Measurements from ENCODE around the gene ASH1L.
"Not testable (repeated sequence)": the region's sequence is repeated elsewhere in the genome, so short reads cannot be mapped to it uniquely, and the experiment has no call there.

Gene ASH1L

DNA sequence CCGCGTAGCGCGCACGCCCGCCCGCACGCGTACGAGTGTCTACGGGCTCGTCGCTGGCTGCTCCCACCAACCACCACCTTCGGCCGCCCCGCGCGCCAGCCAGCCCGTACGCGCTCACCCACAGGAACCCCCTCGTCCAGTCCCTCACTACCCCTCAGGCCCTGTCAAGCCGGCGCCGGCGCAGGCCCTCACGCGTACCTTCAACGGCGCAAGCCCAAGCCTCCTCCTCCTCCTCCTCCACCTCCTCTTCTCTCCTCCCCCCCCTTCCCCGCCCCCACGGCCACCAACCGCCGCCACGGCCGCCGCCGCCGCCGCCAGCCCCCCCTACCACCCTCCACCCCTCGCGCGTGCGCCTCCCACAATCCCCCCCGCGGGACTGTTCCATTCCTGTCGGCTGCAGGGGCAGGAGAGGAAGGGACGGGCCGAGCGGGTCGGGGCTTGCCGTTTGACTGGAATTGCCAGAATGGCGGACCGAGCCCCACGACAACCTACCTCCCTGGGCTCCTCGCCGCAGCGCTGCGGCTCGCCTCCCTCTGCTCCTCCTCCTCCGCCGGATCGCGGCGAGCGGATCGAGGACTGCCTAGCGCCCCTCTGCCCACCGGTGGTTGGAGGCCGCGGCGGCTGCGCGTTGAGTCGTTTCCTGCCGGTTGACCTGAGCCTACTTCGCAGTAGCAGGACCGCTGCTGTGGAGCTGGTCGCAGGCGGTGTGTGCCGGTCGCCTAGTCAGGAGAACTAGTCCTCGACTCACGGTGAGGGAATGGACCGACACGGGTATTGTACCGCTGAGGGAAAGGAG is at the start of gene ASH1L:
Gene ASH1L (minus strand): TSS at position 223 of the 796 bp plus-strand sequence. CDS start 41,284 bp downstream, outside the sequence.
- DNase-seq, result peak; percentile 88 to 93 (median 92)

DNA sequence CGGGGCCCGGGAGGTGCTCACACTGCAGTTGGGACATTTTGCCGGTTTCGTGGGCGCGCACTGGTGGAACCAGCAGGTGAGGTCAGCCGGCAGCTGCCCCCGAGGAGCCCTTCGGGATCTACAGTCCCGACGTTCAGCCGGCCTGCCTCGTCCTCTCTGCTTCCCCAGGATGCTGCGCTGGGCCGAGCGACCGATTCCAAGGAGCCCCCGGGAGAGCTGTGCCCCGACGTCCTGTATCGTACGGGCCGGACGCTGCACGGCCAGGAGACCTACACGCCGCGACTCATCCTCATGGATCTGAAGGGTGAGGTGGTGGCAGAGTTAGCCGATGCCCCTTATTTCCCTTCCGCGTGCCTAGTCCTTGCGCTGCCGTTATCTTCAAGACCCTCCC is 47.6 kb upstream of the ASH1L start:
- DNase-seq, result not testable (repeated sequence)

- DNase-seq, result peak; percentile 74 to 96 (median 88)
Observed at GRCh38 chr1:155609515-155610256, 47.1 kb upstream of the ASH1L start, which contains the start of gene MSTO1. Gene MSTO1, plus strand, starts transcription at chr1:155610218. Its CDS starts 31 bp downstream, at chr1:155610249.

GRCh38 chr1:155608888-155609225 is 46.3 kb upstream of the ASH1L start:
- DNase-seq, result no peak

GRCh38 chr1:155607708-155608107 is 45.1 kb upstream of the ASH1L start:
- DNase-seq, result no peak

DNA sequence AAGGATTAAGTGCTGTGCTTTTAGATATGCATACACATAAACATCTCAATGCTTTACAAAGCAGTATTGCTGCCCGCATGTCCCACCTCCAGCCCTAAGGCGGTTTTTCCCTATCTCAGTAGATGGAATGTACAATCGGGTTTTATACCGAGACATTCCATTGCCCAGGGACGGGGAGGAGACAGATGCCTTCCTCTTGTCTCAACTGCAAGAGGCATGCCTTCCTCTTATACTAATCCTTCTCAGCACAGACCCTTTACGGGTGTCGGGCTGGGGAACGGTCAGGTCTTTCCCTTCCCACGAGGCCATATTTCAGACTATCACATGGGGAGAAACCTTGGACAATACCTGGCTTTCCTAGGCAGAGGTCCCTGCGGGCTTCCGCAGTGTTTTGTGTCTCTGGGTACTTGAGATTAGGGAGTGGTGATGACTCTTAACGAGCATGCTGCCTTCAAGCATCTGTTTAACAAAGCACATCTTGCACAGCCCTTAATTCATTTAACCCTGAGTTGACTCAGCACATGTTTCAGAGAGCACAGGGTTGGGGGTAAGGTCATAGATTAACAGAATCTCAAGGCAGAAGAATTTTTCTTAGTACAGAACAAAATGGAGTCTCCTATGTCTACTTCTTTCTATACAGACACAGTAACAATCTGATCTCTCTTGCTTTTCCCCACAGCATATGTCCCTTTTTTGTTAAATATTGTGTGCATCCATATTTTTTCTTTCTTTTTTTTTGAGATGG is 37.4 kb upstream of the ASH1L start:
- not testable (repeated sequence) for DNase-seq

DNA sequence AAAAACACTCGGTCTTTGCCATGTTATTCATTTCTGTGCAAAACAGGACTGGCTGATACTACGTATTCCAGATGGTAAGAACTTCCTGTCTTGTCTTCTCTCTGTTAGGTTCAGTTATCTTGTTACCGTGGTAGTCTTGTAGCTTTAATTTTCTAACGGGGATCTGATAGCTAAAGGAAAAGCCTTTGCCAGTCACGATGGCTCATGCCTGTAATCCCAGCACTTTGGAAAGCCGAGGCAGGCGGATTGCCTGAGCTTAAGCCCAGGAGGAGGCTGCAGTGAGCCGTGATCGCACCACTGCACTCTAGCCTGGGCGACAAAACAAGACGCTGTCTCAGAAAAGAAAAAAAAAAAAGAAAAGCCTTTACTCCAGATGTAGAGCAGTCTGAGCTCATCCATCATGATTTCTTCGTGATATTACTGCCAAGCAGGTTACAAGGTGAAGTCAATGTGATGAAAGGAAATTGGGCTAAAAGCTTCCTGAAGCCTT is 36.3 kb upstream of the ASH1L start:
- peak in 2 of 4 experiments; percentile 3 for DNase-seq

GRCh38 chr1:155596864-155597263 is 34.3 kb upstream of the ASH1L start:
- DNase-seq, result no peak

GRCh38 chr1:155595877-155596474 is 33.4 kb upstream of the ASH1L start:
- not testable (repeated sequence) for DNase-seq

- DNase-seq, result no peak
Observed at GRCh38 chr1:155591770-155592169, 29.2 kb upstream of the ASH1L start.

DNA sequence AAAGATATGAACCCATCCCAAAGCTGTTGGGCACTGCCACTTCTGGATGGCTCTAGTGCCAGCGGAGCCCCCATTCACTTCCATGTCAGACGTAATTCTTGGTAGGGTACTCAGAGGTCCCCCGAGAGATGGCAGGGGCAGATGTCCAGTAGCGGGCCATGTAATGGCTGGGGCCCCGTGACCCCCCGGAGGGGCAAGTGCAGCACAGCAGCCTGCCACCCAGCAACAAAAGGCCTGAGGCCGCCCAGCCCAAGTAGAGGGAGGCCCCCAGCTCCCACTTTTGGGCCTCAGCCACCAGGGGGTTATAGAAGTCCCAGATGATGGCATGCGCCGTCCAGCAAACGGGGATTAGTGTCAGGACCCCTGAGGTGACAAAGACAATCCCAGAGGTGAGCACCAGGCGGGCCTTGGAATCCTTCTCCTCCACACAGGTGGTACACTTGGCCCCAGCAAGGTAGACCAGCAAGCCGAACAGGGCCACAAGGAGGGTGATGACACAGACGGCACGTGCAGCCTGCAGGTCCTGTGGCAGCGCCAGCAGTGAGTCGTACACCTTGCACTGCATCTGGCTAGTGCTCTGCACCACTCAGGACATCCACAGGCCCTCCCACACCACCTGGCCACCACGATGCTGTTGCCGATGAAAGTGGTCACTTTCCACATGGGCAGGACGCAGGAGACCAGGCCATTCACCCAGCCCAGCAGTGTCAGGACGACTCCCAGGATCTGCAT is 28.1 kb upstream of the ASH1L start:
- not testable (repeated sequence) for DNase-seq

DNA sequence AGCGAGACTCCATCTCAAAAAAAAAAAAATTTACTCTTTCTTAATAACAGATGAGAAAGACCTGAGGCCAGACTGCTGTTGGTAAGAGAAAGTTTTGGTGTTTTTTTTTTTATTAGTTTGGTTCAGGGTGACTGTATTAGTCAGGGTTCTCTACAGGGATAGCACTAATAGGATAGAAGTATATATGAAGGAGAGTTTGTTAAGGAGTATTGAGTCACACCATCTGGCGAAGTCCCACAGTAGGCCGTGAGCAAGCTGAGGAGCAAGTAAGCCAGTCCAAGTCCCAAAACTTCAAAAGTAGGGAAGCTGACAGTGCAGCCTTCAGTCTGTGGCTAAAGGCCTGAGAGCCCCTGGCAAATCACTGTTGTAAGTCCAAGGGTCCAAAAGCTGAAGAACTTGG is 26.7 kb upstream of the ASH1L start:
- DNase-seq, result not testable (repeated sequence)

GRCh38 chr1:155583846-155584245 is 21.2 kb upstream of the ASH1L start:
- DNase-seq, result not testable (repeated sequence)

- DNase-seq, result not testable (repeated sequence)
Observed at GRCh38 chr1:155575608-155576007, 13.0 kb upstream of the ASH1L start.

DNA sequence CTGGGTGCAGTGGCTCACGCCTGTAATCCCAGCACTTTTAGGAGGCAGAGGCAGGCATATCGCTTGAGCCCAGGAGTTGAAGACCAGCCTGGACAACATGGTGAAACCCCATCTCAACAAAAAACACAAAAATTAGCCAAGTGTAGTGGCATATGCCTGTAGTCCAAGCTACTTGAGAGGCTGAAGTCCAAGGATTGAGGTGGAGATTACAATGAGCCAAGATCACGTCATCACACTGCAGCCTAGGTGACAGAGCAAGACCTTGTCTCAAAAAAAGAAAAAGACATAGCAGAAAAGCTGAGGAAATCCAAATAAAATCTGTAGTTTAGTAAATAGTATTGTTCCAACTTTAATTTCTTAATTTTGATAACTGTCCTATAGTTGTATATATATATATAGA is 11.5 kb upstream of the ASH1L start:
- no peak for DNase-seq

DNA sequence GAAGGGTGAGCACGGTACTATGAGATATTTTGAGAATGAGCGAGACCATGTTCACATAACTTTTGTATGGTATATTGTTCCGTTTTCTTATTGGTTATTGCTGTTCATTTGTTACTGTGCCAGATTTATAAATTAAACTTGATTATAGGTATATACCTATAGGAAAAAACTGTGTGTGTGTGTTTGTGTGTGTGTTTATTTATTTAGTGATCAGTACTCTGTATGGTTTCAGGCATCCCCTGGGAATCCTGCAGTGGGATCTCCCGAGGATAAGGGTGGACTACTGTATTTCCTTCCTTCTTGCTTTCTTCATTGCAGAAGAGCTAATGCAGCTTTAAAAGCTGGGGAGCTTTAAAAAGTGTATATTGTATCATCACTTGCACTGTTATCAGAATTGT is 8.0 kb upstream of the ASH1L start:
- DNase-seq, result no peak

DNA sequence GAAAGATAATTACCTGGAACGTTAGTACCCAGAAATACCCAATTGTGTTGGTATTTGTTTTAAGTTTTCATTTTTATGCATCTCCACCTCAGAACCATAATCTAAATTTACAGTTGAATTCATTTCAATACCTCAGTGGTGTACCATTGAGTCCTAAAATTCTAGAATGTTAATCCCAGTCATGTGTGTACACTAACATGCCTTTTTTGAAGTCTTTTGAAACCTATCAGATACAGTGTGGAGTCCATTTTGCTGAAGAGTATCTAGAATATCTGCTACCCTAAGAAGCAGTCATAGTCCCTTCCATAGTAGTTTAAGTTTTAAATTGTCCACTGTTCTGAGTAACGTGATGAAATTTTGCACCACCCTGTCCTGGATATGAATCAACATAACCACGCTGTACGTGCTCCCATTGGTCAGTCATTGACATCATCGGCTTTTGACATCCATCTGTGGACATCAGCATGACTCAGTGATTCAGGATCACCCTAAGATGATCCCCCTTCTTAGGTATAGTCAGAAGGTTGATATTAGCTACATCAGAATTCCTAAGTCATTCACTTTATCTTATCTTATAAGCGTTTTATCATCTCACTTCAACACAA is 7.5 kb upstream of the ASH1L start:
- DNase-seq, result no peak

DNA sequence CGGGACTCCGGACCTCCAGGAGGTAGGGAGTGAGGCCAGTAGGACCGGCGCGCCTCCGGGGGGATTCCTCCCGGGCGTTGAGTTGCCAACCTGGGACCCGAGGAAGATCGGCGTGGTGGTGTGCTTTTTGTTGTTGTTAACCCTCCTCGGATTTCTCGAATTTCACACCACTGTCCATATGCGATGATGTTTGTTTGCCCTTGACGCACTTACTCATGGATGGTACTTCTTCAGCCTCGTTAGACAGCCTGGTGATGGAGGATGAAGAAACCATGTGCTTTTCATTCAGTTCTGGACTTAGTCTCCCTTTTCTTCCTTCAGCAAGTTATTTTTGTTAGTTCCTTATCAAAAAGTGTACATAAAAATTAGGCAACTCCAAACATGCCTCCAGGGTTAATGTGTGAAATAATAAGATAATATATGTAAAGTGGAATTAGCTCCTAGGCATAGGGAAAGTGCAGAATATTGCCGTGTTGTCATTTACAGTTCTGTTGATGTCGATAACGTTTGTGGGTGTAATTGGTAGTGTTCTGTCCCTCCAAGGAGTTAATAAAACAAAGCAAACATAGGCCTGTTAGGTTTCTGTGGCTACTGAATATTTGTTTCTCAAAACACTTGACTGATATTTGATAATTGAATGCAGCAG is 897 bp upstream of the ASH1L start:
- not testable (repeated sequence) for DNase-seq

DNA sequence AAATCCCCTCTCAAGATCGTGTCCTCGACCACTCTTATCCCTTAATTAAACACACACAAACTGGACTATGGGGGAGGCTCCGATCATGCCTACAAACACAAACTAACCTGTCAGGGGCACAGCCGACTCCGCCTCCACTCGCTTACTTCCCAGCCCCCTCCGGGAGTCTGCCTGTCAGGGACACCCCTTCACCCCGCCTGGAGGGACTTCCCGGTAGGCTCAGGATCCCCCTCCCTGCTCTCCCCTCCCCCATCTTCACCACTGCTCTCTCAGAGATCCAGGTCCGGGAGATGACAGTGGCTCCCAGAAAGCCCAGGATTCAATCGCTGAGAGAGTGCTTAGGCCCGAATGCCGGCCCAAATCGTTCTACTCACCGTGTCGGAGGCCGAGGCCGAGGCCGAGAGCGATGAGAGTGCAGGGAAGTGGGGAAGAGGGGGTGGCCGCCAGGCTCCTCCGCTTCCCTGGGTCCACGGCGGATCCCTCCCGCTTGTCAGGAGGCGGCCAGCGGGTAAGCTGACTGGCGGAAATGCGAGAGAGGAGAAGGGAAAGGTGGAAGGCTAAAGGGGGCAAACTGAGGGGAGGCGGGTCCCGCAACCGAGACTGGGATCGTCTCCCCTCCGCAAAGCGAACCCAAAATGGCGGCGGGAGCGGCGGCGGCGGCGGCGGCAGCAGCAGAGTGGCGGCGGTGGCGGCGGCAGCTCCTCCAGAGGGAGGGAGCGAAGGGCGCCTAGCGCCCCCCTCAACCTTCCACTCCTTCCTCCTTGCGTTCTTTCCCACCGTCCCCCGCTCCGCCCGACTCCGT is 623 bp downstream of the ASH1L start:
- peak; percentile 38 to 61 (median 44) for DNase-seq

DNA sequence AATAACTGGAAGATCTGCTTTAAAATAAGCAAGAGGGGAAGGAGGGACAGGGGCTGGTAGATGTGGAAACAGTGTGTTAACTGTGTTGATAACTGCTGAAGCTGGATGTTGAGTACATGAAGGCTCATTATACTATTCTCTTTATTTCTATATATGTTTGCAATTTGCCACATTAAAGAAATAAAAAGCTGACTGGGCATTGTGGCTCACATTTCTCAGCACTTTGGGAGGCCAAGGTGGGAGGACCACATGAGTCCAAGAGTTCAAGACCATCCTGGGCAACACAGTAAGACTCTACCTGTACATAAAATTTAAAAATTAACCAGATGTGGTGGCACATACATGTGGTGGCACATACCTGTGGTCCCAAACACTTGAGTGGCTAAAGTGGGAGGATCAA is 6.7 kb downstream of the ASH1L start:
- DNase-seq, result no peak
